ENCODE results near the gene MSI1. TPM values are rescaled to one million over a fixed set of nuclear protein-coding genes. Genes with fewer than 3 reads are reported as not detected.

The MSI1 gene
- total RNA-seq, 3 donors from 2014 or later (not counting 1 experiment from before 2014, with no cell fraction given), result not detected

GRCh38 chr12:120363274-120363855 lies 5.6 kb downstream of the MSI1 start:
- H3K36me3 ChIP-seq (ENCODE audit: control insufficient read depth, insufficient read depth, low read length), result no peaks in the 10 kb centered on the region
- DNase-seq, result no peak
- H3K27me3 ChIP-seq (ENCODE audit: control insufficient read depth, insufficient read depth, low read length), result peaks cover 20% of the 10 kb centered on the region
- H3K9me3 ChIP-seq (ENCODE audit: control insufficient read depth, insufficient read depth, low read length), result no peaks in the 10 kb centered on the region
- Mint-ChIP-seq H3K27ac (no peak overlapping the region), H3K36me3 (no peaks in the 10 kb centered on the region), H3K27me3 (ENCODE audit: low read depth in 2 of 2) (peaks cover 56 to 67% of the 10 kb centered on the region in 2 donors), H3K4me1 (peaks cover 0 to 9% of the 10 kb centered on the region in 2 donors), H3K4me3 (no peak overlapping the region), H3K9me3 (no peaks in the 10 kb centered on the region)
- intact Hi-C loops (cut with micrococcal nuclease), result no loop called here
- no peak overlapping the region for H3K4me3 ChIP-seq (ENCODE audit: low read length)
- TF ChIP-seq, protein P1, sequence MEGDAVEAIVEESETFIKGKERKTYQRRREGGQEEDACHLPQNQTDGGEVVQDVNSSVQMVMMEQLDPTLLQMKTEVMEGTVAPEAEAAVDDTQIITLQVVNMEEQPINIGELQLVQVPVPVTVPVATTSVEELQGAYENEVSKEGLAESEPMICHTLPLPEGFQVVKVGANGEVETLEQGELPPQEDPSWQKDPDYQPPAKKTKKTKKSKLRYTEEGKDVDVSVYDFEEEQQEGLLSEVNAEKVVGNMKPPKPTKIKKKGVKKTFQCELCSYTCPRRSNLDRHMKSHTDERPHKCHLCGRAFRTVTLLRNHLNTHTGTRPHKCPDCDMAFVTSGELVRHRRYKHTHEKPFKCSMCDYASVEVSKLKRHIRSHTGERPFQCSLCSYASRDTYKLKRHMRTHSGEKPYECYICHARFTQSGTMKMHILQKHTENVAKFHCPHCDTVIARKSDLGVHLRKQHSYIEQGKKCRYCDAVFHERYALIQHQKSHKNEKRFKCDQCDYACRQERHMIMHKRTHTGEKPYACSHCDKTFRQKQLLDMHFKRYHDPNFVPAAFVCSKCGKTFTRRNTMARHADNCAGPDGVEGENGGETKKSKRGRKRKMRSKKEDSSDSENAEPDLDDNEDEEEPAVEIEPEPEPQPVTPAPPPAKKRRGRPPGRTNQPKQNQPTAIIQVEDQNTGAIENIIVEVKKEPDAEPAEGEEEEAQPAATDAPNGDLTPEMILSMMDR (IDR thresholded peaks at IDR 0.05), result no peak
- 76% methylated on average over 9 of the region's 9 CpGs for WGBS (ENCODE audit: insufficient coverage)
- no peaks in the 10 kb centered on the region for H3K4me1 ChIP-seq (ENCODE audit: control insufficient read depth, insufficient read depth, low read length)
- no peak overlapping the region for H3K27ac ChIP-seq (ENCODE audit: low read length)
- no peak for ATAC-seq

DNA sequence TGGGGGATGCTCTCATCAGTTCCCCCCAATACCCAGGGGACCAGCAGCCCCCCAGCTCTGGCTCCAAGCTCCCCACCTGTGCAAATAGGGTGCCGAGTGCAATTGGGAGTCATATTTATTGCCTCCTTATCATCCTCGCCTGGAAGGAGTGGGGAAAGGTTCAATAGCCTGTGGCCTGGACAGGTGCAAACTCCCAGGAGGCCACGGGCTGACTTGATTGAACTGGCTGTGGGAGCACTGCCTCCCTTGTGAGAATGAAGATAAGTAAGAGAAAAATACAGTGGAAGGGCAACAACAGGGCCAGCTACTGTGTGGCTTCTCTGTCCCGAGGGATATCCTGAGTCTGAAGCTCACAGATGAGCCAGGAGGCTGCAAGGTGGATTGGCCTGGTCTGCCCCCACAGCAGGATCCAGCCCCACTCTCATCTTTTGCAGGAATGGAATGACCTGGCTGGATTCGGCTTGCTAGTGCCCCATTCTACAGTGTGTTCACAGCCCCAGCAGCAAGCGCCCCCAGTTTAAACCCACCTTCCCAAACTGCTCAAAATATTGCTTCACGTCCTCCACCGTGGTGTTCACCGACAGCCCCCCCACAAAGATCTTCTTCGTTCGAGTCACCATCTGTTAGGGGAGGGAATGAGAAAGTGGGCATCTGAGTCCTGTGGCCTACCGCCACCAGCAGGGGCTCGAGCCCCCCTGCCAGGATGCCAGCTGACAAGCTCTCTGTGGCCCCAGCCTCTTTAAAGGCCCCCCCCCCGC lies 6.3 kb downstream of the MSI1 start:
- TF ChIP-seq, protein P1 (IDR thresholded peaks at IDR 0.05), result no peak
- H3K27me3 Mint-ChIP-seq (ENCODE audit: low read depth in 2 of 2), result peaks cover 56 to 67% of the 10 kb centered on the region in 2 donors
- 88% methylated on average over 14 of the region's 14 CpGs for WGBS (ENCODE audit: insufficient coverage)

GRCh38 chr12:120361506-120362208 lies 7.3 kb downstream of the MSI1 start:
- DNase-seq, result peak in 1 of 2 donors; percentile 52
- no peak overlapping the region for H3K4me3 Mint-ChIP-seq
- no peaks in the 10 kb centered on the region for H3K36me3 Mint-ChIP-seq

More for the DNA sequence above, 6.3 kb downstream of the MSI1 start:
- ATAC-seq, result no peak
- Histone ChIP-seq H3K4me3 (ENCODE audit: low read length) (no peak overlapping the region), H3K9me3 (ENCODE audit: control insufficient read depth, insufficient read depth, low read length) (no peaks in the 10 kb centered on the region), H3K27ac (ENCODE audit: low read length) (no peak overlapping the region), H3K4me1 (ENCODE audit: control insufficient read depth, insufficient read depth, low read length) (no peaks in the 10 kb centered on the region), H3K36me3 (ENCODE audit: control insufficient read depth, insufficient read depth, low read length) (no peaks in the 10 kb centered on the region), H3K27me3 (ENCODE audit: control insufficient read depth, insufficient read depth, low read length) (peaks cover 19% of the 10 kb centered on the region)
- H3K4me1 Mint-ChIP-seq, result peaks cover 0 to 9% of the 10 kb centered on the region in 2 donors
- no peak for DNase-seq
- intact Hi-C loops (cut with micrococcal nuclease), result no loop called here
- H3K27ac Mint-ChIP-seq, result no peak overlapping the region
- H3K36me3 Mint-ChIP-seq, result no peaks in the 10 kb centered on the region
- no peaks in the 10 kb centered on the region for H3K9me3 Mint-ChIP-seq
- H3K4me3 Mint-ChIP-seq, result no peak overlapping the region

More at GRCh38 chr12:120361506-120362208, 7.3 kb downstream of the MSI1 start:
- WGBS (ENCODE audit: insufficient coverage), result 13% methylated on average over 56 of the region's 56 CpGs
- no peak overlapping the region for H3K4me3 ChIP-seq (ENCODE audit: low read length)
- H3K27ac ChIP-seq (ENCODE audit: low read length), result no peak overlapping the region
- no peaks in the 10 kb centered on the region for H3K36me3 ChIP-seq (ENCODE audit: control insufficient read depth, insufficient read depth, low read length)
- Mint-ChIP-seq H3K4me1 (peaks cover 0 to 9% of the 10 kb centered on the region in 2 donors), H3K27me3 (ENCODE audit: low read depth in 2 of 2) (peaks cover 47 to 58% of the 10 kb centered on the region in 2 donors), H3K27ac (no peak overlapping the region), H3K9me3 (no peaks in the 10 kb centered on the region)
- ATAC-seq, result no peak
- TF ChIP-seq, protein P1 (IDR thresholded peaks at IDR 0.05), result no peak
- H3K9me3 ChIP-seq (ENCODE audit: control insufficient read depth, insufficient read depth, low read length), result no peaks in the 10 kb centered on the region
- intact Hi-C loops (cut with micrococcal nuclease), result no loop called here
- H3K4me1 ChIP-seq (ENCODE audit: control insufficient read depth, insufficient read depth, low read length), result no peaks in the 10 kb centered on the region
- H3K27me3 ChIP-seq (ENCODE audit: control insufficient read depth, insufficient read depth, low read length), result peaks cover 8% of the 10 kb centered on the region

All from natural killer cell (primary cell).